ENCODE results near the gene TRPM3. TPM values are rescaled to one million over a fixed set of nuclear protein-coding genes. Genes with fewer than 3 reads are reported as not detected.
A peak's percentile ranks its signal among the peaks of the same experiment; 100 is the strongest.

Gene TRPM3
- total and polyA plus RNA-seq, 2 of the 8 experiments (the other 6 are each of a cell fraction or from before 2014, with no cell fraction given), result 2.4 to 10.9 TPM

- no peak overlapping the region for H3K23ac ChIP-seq (ENCODE audit: insufficient read length)
- H4K8ac ChIP-seq (ENCODE audit: extremely low read depth, insufficient read depth, low read length), result no peak overlapping the region; the same call in 1 of the 2 replicates
- H3K14ac ChIP-seq (ENCODE audit: insufficient read length), result no peak overlapping the region
- no peak overlapping the region for H3K4me2 ChIP-seq (ENCODE audit: insufficient read depth in 1 of 2, low read depth in 2 of 2, low read length in 2 of 2)
- DNase-seq (ENCODE audit: low read depth in 1 of 2, low spot score in 2 of 2), result no peak
- H3K27me3 ChIP-seq (replicated peaks in 1 of 4; ENCODE audit: control insufficient read depth in 3 of 4, extremely low read depth in 1 of 4, insufficient read depth in 3 of 4, low read length in 3 of 4), result no peaks in the 10 kb centered on the region
- 0 out of 2 replicates have a peak overlapping the region, but pooled peaks have one; percentile 24 for H2AK5ac ChIP-seq (ENCODE audit: low read depth, low read length)
- no peak overlapping the region for H3K4ac ChIP-seq (replicated peaks; ENCODE audit: insufficient read length, low read depth, low read length)
- no peak overlapping the region for H2BK20ac ChIP-seq (ENCODE audit: low read length)
- TF ChIP-seq SAP30 (IDR thresholded peaks at IDR 0.05; ENCODE audit: insufficient read depth, insufficient replicate concordance, low read length) (no peak), CBX5 (IDR thresholded peaks at IDR 0.05; ENCODE audit: low read depth, low read length) (no peak), POU5F1 (IDR thresholded peaks at IDR 0.05; ENCODE audit: low read depth, low read length) (no peak), POLR2A (IDR thresholded peaks at IDR 0.05; ENCODE audit: control extremely low read depth in 1 of 2, low read depth in 2 of 2, low read length in 2 of 2) (no peak), KDM4A (IDR thresholded peaks at IDR 0.05; ENCODE audit: low read depth, low read length, severe bottlenecking) (no peak), EZH2 (IDR thresholded peaks at IDR 0.05; ENCODE audit: low read depth, low read length, severe bottlenecking) (no peak), BRCA1 (IDR thresholded peaks at IDR 0.05; ENCODE audit: low read depth, low read length) (no peak), BACH1 (IDR thresholded peaks at IDR 0.05; ENCODE audit: low read length) (no peak), TBP (IDR thresholded peaks at IDR 0.05; ENCODE audit: low read depth, low read length) (no peak), MAX (IDR thresholded peaks at IDR 0.05) (no peak), TAF1 (IDR thresholded peaks at IDR 0.05; ENCODE audit: low read depth, low read length) (no peak), JUN (IDR thresholded peaks at IDR 0.05; ENCODE audit: low read depth, low read length) (no peak), GTF2F1 (IDR thresholded peaks at IDR 0.05; ENCODE audit: borderline replicate concordance, low read depth, low read length) (no peak), MAFK (IDR thresholded peaks at IDR 0.05; ENCODE audit: low read depth, low read length) (no peak), KDM1A (IDR thresholded peaks at IDR 0.05; ENCODE audit: borderline replicate concordance, low read length) (no peak), TEAD4 (IDR thresholded peaks at IDR 0.05; ENCODE audit: low read depth, low read length) (no peak)
- no peak overlapping the region for H2BK15ac ChIP-seq (ENCODE audit: low read length)
- no peak overlapping the region for H3K9ac ChIP-seq (replicated peaks in 1 of 4; ENCODE audit: extremely low read depth in 1 of 4, low read depth in 3 of 4, low read length in 3 of 4)
- no peaks in the 10 kb centered on the region for H3K79me1 ChIP-seq (ENCODE audit: low read depth, low read length)
- H3K4me1 ChIP-seq (replicated peaks in 1 of 4; ENCODE audit: control insufficient read depth in 3 of 4, insufficient read depth in 4 of 4, low read length in 3 of 4), result peaks cover 0 to 4% (median 0%) of the 10 kb centered on the region in 4 experiments; a peak in 1 of 7 replicates
- H3K9me3 ChIP-seq (ENCODE audit: insufficient read depth in 2 of 2, low read depth in 1 of 2, low read length in 1 of 2), result no peaks in the 10 kb centered on the region
- no peak overlapping the region for H4K91ac ChIP-seq (replicated peaks; ENCODE audit: insufficient read length, low read length)
- no peak overlapping the region for H2AFZ ChIP-seq (ENCODE audit: low read length)
- H2BK12ac ChIP-seq (ENCODE audit: low read depth, low read length), result no peak overlapping the region
- no peak overlapping the region for H3K18ac ChIP-seq (ENCODE audit: extremely low read depth, low read length)
- no peak overlapping the region for H3K56ac ChIP-seq (replicated peaks; ENCODE audit: insufficient read length, low read depth, low read length)
- POLR2A ChIA-PET (ENCODE audit: partially characterized antibody), result no interaction called here
- no peaks in the 10 kb centered on the region for H4K20me1 ChIP-seq (replicated peaks in 1 of 2; ENCODE audit: control insufficient read depth in 1 of 2, insufficient read depth in 2 of 2, low read length in 2 of 2)
- H3K4me3 ChIP-seq (ENCODE audit: extremely low read depth in 1 of 4, insufficient read depth in 2 of 4, low read depth in 3 of 4, low read length in 4 of 4), result no peak overlapping the region
- no peaks in the 10 kb centered on the region for H3K36me3 ChIP-seq (ENCODE audit: control insufficient read depth in 2 of 4, insufficient read depth in 4 of 4, low read length in 3 of 4)
- no peak overlapping the region for H4K5ac ChIP-seq (ENCODE audit: insufficient read length, low read depth, low read length)
- no peak overlapping the region for H3K27ac ChIP-seq (ENCODE audit: low read depth, low read length)
- 89% methylated on average over 1 of the region's 1 CpG; no CpG with 5 or more reads in 1 of the 2 experiments for WGBS, 2 experiments (ENCODE audit: extremely low coverage in 1 of 2, insufficient coverage in 1 of 2, insufficient read length in 1 of 2, insufficient replicate concordance in 2 of 2, low coverage in 1 of 2, low lambda C conversion rate in 2 of 2, missing lambda C conversion rate in 1 of 2)
- CTCF ChIA-PET (ENCODE audit: partially characterized antibody), result interaction anchor here (1.3 to 6.7 kb wide), 5 partner anchors 10 to 102 kb away, joined by 3 to 43 read pairs (median 4); no protein-coding TSS in a partner anchor
- no peak overlapping the region for H2BK5ac ChIP-seq (ENCODE audit: low read depth, low read length)
- H3K79me2 ChIP-seq (ENCODE audit: control insufficient read depth in 1 of 2, insufficient read depth in 2 of 2, low read length in 2 of 2), result no peaks in the 10 kb centered on the region
- no peak for FAIRE-seq
- no peaks in the 10 kb centered on the region for H3K23me2 ChIP-seq (ENCODE audit: low read depth, low read length)
- no peak overlapping the region for H2BK120ac ChIP-seq (replicated peaks; ENCODE audit: low read depth, low read length)
These were observed 621.8 kb downstream of the TRPM3 start for GRCh38 chr9:70499621-70500020.

All from H1 (cell line).